DMS153 (cell line): ENCODE data around the gene FAM171A2.
"Not testable (repeated sequence)": the region's sequence is repeated elsewhere in the genome, so short reads cannot be mapped to it uniquely, and the experiment has no call there.

Experiments used
- DNase-seq: peaks from one replicate; lab custom pipeline; 2025; lab: John Stamatoyannopoulos, UW

FAM171A2 gene

GRCh38 chr17:44360826-44361225 is 2.8 kb downstream of the FAM171A2 start:
- no peak for DNase-seq

GRCh38 chr17:44360144-44360533 is 3.5 kb downstream of the FAM171A2 start:
- no peak for DNase-seq

GRCh38 chr17:44359458-44360143 is 4.1 kb downstream of the FAM171A2 start:
- DNase-seq: no peak

- DNase-seq: no peak
These were observed 4.6 kb downstream of the FAM171A2 start for GRCh38 chr17:44359006-44359405.

- no peak for DNase-seq
These were observed 5.6 kb downstream of the FAM171A2 start for GRCh38 chr17:44358066-44358465.

- DNase-seq: no peak
These were observed 7.4 kb downstream of the FAM171A2 start for GRCh38 chr17:44356241-44356640.

GRCh38 chr17:44355642-44356099 is 8.0 kb downstream of the FAM171A2 start:
- no peak for DNase-seq

GRCh38 chr17:44354582-44355561 is 8.8 kb downstream of the FAM171A2 start:
- DNase-seq: no peak

GRCh38 chr17:44353672-44354331 is 9.9 kb downstream of the FAM171A2 start:
- DNase-seq: no peak

GRCh38 chr17:44352828-44353671 is 10.6 kb downstream of the FAM171A2 start:
- no peak for DNase-seq

GRCh38 chr17:44351961-44352827 is 11.5 kb downstream of the FAM171A2 start:
- no peak for DNase-seq

- DNase-seq: no peak
These were observed 12.2 kb downstream of the FAM171A2 start for GRCh38 chr17:44351464-44351863.

GRCh38 chr17:44350733-44351226 is 12.9 kb downstream of the FAM171A2 start:
- no peak for DNase-seq

GRCh38 chr17:44349553-44350070 is 14.0 kb downstream of the FAM171A2 start:
- DNase-seq: no peak

- no peak for DNase-seq
These were observed 14.7 kb downstream of the FAM171A2 start for GRCh38 chr17:44348988-44349364.

GRCh38 chr17:44348234-44348987 is 15.2 kb downstream of the FAM171A2 start:
- no peak for DNase-seq

- DNase-seq: not testable (repeated sequence)
These were observed 16.2 kb downstream of the FAM171A2 start for GRCh38 chr17:44347206-44348055.

- DNase-seq: no peak
These were observed 17.4 kb downstream of the FAM171A2 start for GRCh38 chr17:44346064-44346844.
